Fibroblast of pulmonary artery (primary cell): Measurements from ENCODE around the gene OR14A16.

Experiments
- DNase-seq: peaks from one replicate; pipeline ENCODE4 v3.0.0-alpha.2; 2010; ENCODE audit warnings: low read depth
- H3K4me3 ChIP-seq: replicated peaks from 2 replicates; pipeline ENCODE4 v1.5.1; 2011; ENCODE audit warnings: low read depth, mild to moderate bottlenecking, control low read depth, low read length, moderate library complexity
- TF ChIP-seq, protein P1 (sequence below): IDR thresholded peaks from 2 replicates; pipeline ENCODE4 v1.5.1; 2011; ENCODE audit warnings: mild to moderate bottlenecking, control low read depth, low read length, inconsistent platforms; ENCODE audit errors: missing control alignments

OR14A16 gene

DNA sequence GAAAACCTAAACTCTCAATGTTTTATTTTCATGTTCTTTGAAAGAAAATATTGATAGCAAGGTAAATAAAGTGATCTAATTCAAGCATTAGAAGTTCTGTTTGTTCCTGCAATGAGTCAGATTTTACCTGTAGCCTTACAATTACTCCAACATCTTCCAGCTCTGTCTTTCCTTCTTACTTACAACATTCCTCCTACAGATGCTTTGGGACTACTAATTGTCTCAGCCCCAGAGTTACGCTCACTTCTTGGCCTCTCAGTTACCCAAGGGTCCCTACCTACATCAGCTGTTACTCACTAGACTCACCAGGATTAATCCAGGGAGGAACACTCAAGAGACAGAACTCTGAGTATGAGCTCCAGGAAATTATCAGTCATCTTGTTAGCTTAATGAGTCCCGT, 26.4 kb downstream of the OR14A16 start:
- TF ChIP-seq, protein P1, sequence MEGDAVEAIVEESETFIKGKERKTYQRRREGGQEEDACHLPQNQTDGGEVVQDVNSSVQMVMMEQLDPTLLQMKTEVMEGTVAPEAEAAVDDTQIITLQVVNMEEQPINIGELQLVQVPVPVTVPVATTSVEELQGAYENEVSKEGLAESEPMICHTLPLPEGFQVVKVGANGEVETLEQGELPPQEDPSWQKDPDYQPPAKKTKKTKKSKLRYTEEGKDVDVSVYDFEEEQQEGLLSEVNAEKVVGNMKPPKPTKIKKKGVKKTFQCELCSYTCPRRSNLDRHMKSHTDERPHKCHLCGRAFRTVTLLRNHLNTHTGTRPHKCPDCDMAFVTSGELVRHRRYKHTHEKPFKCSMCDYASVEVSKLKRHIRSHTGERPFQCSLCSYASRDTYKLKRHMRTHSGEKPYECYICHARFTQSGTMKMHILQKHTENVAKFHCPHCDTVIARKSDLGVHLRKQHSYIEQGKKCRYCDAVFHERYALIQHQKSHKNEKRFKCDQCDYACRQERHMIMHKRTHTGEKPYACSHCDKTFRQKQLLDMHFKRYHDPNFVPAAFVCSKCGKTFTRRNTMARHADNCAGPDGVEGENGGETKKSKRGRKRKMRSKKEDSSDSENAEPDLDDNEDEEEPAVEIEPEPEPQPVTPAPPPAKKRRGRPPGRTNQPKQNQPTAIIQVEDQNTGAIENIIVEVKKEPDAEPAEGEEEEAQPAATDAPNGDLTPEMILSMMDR: no peak
- no peak for DNase-seq
- no peak overlapping the region for H3K4me3 ChIP-seq

DNA sequence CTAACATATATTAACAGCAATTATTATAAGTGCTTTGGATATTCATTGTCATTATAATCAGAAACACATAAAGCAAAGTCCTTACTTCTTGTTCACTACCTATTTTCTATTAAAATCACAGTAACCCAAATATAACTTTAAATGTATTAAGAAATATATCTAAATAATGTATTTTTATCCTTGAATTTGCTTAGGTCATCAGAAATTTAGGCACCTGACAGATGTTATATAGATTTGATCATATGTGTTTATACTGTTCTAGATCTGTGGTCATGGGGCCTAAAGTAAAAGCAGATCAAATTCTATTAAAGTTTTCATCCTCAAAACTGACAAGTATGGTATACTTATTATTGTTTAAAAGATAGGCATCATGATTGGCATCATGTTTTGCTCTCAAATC, 54.3 kb downstream of the OR14A16 start:
- no peak overlapping the region for H3K4me3 ChIP-seq
- DNase-seq: no peak
- TF ChIP-seq, protein P1: no peak
